GM12801 (cell line): ENCODE data around the gene ZFC3H1.

Source experiments
- CTCF ChIP-seq: IDR thresholded peaks from one replicate; pipeline ENCODE4 v1.5.1; 2011; ENCODE audit warnings: control low read depth; ENCODE audit not compliant: insufficient read length; ENCODE audit errors: extremely low read depth

Gene ZFC3H1

DNA sequence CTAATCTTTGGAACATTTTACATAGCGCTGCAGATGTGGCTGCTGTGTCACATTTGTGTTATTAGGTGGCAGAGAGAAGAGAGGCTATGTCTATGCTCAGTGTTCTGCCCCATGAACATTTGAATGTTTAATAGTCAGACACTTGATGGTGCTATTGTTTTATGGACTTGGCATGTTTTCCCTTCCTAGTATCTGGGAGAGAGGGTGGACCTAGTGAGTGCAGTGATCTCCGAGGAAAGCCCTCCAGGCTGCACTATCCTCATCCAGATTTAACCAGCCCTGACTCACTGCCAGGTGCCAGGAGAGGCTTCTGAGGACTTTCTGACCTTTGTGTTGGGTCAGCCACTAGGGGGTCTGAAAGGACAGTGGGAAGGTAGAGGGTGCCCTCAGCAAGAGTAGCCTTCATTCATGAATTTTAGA is 24.3 kb downstream of the ZFC3H1 start:
- TF ChIP-seq CTCF = no peak

DNA sequence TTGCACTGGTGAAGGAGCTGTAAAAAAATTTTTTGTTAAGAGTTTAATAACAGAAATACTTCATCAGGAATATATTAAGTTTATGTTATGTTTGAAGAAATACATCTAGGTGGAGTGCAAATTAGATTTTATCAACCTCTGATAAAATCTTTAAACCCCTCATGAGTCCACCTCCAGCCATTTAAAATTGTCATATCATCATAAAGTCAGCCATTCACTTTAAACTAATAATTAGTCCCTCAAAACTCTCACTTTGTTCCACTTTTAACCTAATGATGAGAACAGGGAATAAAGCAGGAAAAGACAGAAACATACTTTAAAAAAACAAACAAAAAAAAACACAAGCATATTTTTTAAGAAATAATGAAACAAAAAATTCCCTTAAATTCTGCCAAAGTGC is 25.1 kb downstream of the ZFC3H1 start:
- no peak for TF ChIP-seq CTCF

DNA sequence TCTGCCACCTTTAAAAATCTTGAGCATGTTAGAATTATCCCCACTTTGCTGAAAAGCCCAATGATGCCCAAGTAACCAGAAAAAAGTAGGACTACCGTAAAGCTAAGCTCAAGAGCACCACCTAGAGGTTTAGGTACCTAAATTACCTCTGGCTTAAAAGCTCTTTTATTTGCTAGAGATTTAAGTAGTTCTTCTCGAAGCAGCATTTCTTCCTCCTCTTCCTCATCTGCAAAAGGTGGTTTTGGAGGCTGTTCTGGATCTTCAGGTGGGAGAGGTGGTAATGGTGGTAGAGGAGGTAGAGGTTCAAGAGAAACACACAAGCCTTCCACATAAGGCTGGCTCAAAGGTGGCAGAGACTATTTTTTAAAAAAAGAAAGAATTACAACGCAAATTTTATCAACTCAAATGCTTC is 26.9 kb downstream of the ZFC3H1 start:
- no peak for TF ChIP-seq CTCF

DNA sequence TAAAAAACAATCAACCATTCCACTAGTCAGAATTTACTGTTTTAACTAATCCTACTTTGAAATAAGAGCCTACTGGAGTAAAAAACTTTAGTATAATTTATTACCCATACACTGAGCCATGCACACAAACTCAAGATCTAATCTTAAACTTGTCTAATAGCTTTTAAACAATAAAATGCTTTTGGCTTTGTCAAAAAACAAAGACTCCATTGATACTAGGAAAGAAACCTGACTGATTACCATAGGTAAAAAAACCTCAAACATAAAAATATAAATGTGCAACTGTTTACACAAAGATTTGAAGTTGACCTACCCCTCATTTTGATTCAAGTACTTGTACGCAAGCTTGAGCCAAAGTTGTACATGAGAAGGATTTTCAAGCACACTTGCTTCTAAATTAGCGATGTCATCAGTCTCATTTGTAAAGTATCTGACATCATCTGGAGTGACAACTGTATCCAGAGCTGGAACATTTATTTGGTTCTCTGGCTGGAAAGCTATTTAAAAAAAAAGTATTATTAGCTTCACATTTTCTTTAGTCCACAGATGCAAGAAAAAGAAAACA is 36.1 kb downstream of the ZFC3H1 start:
- TF ChIP-seq CTCF = no peak

- no peak for TF ChIP-seq CTCF
These were observed 36.9 kb downstream of the ZFC3H1 start for GRCh38 chr12:71626768-71627167.

- TF ChIP-seq CTCF = no peak
These were observed 37.5 kb downstream of the ZFC3H1 start for GRCh38 chr12:71626098-71626497.

DNA sequence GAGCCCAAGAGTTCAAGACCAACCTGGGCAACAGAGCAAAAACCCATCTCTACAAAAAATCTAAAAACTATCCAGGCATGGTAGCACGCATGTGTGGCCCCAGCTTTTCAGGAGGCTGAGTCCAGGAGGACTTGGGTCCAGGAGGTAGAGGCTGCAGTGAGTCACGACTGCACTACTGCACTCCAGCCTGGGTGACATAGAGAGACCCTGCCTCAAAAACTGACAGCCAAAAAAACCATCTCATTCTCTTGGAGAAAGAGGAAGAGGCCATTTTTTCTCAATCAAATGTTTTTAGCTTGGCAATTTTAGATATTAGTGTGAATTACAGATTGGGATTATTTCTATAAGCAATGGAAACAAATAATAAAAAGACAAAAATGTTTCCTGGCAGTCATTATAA is 38.2 kb downstream of the ZFC3H1 start:
- no peak for TF ChIP-seq CTCF
